Tongue (tissue), 2 donors: ENCODE data around the gene DEF6. TPM values are rescaled to one million over a fixed set of nuclear protein-coding genes. Genes with fewer than 3 reads are reported as not detected.
A peak's percentile ranks its signal among the peaks of the same experiment; 100 is the strongest.

Experiments
- DNase-seq: peaks from one replicate; pipeline ENCODE4 v3.0.0-alpha.2; 2015
- total RNA-seq: library from RNA; depleted of rRNA; stranded (reverse); fragments of >200 nt; gene quantifications from one replicate; pipeline ENCODE4 v1.2.3, GENCODE V29; 2014

The DEF6 gene
- 11.6 TPM for total RNA-seq

GRCh38 chr6:35297601-35298481, at the start of gene DEF6:
Gene DEF6, plus strand, starts transcription at chr6:35297818. Its CDS starts 39 bp downstream, at chr6:35297857.
- DNase-seq = peak; percentile 92

GRCh38 chr6:35248300-35248699, 49.3 kb upstream of the DEF6 start:
- no peak for DNase-seq

GRCh38 chr6:35248965-35249364, 48.7 kb upstream of the DEF6 start:
- DNase-seq = no peak

GRCh38 chr6:35251949-35252348, 45.7 kb upstream of the DEF6 start:
- DNase-seq = no peak

- DNase-seq = no peak
Observed at GRCh38 chr6:35253249-35253648, 44.4 kb upstream of the DEF6 start.

- peak; percentile 19 for DNase-seq
Observed at GRCh38 chr6:35258336-35258735, 39.3 kb upstream of the DEF6 start.

- DNase-seq = peak; percentile 73
Observed at GRCh38 chr6:35258858-35259193, 38.8 kb upstream of the DEF6 start.

- DNase-seq = peak; percentile 98
Observed at GRCh38 chr6:35259194-35259947, 38.2 kb upstream of the DEF6 start, which contains the start of gene ZNF76. Gene ZNF76, plus strand, starts transcription at chr6:35259735. Its CDS starts 21,417 bp downstream, at chr6:35281152.

- DNase-seq = peak; percentile 67
Observed at GRCh38 chr6:35259948-35260590, 37.5 kb upstream of the DEF6 start.

GRCh38 chr6:35260591-35261570, 36.7 kb upstream of the DEF6 start:
- DNase-seq = no peak

- no peak for DNase-seq
Observed at GRCh38 chr6:35262596-35262995, 35.0 kb upstream of the DEF6 start.

- DNase-seq = no peak
Observed at GRCh38 chr6:35264550-35265274, 32.9 kb upstream of the DEF6 start.

GRCh38 chr6:35265523-35265922, 32.1 kb upstream of the DEF6 start:
- no peak for DNase-seq

GRCh38 chr6:35267446-35267845, 30.2 kb upstream of the DEF6 start:
- DNase-seq = no peak

- no peak for DNase-seq
Observed at GRCh38 chr6:35267897-35268296, 29.7 kb upstream of the DEF6 start.

- no peak for DNase-seq
Observed at GRCh38 chr6:35272005-35272404, 25.6 kb upstream of the DEF6 start.

GRCh38 chr6:35273822-35274559, 23.6 kb upstream of the DEF6 start:
- no peak for DNase-seq

GRCh38 chr6:35275744-35276260, 21.8 kb upstream of the DEF6 start:
- peak; percentile 35 for DNase-seq

GRCh38 chr6:35278708-35279107, 18.9 kb upstream of the DEF6 start:
- no peak for DNase-seq

GRCh38 chr6:35280903-35281302, 16.7 kb upstream of the DEF6 start:
- no peak for DNase-seq
